HG03354 (cell line): ENCODE results near the gene TNFSF8.

Experiments used
- ATAC-seq: cut with Tn5 transposase; IDR thresholded peaks from one replicate; pipeline ENCODE4 v1.9.1; 2021; ENCODE audit warnings: mild to moderate bottlenecking; ENCODE audit not compliant: unreplicated experiment, poor library complexity, severe bottlenecking

The TNFSF8 gene

GRCh38 chr9:114937516-114937915, 7.1 kb upstream of the TNFSF8 start:
- no peak for ATAC-seq

- ATAC-seq, result no peak
These were observed 6.2 kb upstream of the TNFSF8 start for GRCh38 chr9:114936581-114936980.

GRCh38 chr9:114935119-114935518, 4.7 kb upstream of the TNFSF8 start:
- ATAC-seq, result no peak

GRCh38 chr9:114932502-114932901, 2.1 kb upstream of the TNFSF8 start:
- no peak for ATAC-seq

GRCh38 chr9:114931407-114931806, 1.0 kb upstream of the TNFSF8 start:
- ATAC-seq, result no peak

GRCh38 chr9:114929201-114929600, 1.2 kb downstream of the TNFSF8 start:
- no peak for ATAC-seq

- no peak for ATAC-seq
These were observed 1.7 kb downstream of the TNFSF8 start for GRCh38 chr9:114928671-114929070.

- no peak for ATAC-seq
These were observed 2.3 kb downstream of the TNFSF8 start for GRCh38 chr9:114928136-114928535.

- no peak for ATAC-seq
These were observed 4.7 kb downstream of the TNFSF8 start for GRCh38 chr9:114925672-114926071.

GRCh38 chr9:114925039-114925438, 5.4 kb downstream of the TNFSF8 start:
- ATAC-seq, result no peak

- ATAC-seq, result no peak
These were observed 6.1 kb downstream of the TNFSF8 start for GRCh38 chr9:114924327-114924726.

- ATAC-seq, result no peak
These were observed 6.5 kb downstream of the TNFSF8 start for GRCh38 chr9:114923918-114924317.

GRCh38 chr9:114921171-114921570, 9.2 kb downstream of the TNFSF8 start:
- ATAC-seq, result no peak

GRCh38 chr9:114919611-114920010, 10.8 kb downstream of the TNFSF8 start:
- ATAC-seq, result no peak

GRCh38 chr9:114916481-114916880, 13.9 kb downstream of the TNFSF8 start:
- no peak for ATAC-seq

GRCh38 chr9:114914139-114914538, 16.3 kb downstream of the TNFSF8 start:
- ATAC-seq, result no peak

GRCh38 chr9:114913656-114914055, 16.7 kb downstream of the TNFSF8 start:
- ATAC-seq, result no peak

GRCh38 chr9:114913217-114913616, 17.2 kb downstream of the TNFSF8 start:
- ATAC-seq, result no peak

GRCh38 chr9:114911167-114911821, 19.1 kb downstream of the TNFSF8 start:
- no peak for ATAC-seq

GRCh38 chr9:114910541-114910940, 19.9 kb downstream of the TNFSF8 start:
- ATAC-seq, result no peak

- no peak for ATAC-seq
These were observed 20.7 kb downstream of the TNFSF8 start for GRCh38 chr9:114909661-114910060.

- no peak for ATAC-seq
These were observed 21.5 kb downstream of the TNFSF8 start for GRCh38 chr9:114908805-114909448.
